Testis (tissue), 3 donors: ENCODE measurements around the gene NTF3. TPM values are rescaled to one million over a fixed set of nuclear protein-coding genes. Genes with fewer than 3 reads are reported as not detected.

Experiments
- DNase-seq: peaks from one replicate; pipeline ENCODE4 v3.0.0-alpha.2; 2019
- H3K27ac ChIP-seq, 2 donors: fragments of 200-600 bp; sonication (generic); one replicate each; pipeline ENCODE4 v1.5.1; 2019
- H3K27me3 ChIP-seq: fragments of 200-600 bp; sonication (generic); one replicate; pipeline ENCODE4 v1.5.1; 2019
- H3K36me3 ChIP-seq: fragments of 200-600 bp; sonication (generic); one replicate; pipeline ENCODE4 v1.5.1; 2017; ENCODE audit warnings: low read depth; ENCODE audit errors: missing control alignments
- H3K4me1 ChIP-seq: fragments of 200-600 bp; sonication (generic); one replicate; pipeline ENCODE4 v1.5.1; 2019
- H3K4me3 ChIP-seq, 2 donors: fragments of 200-600 bp; sonication (generic); one replicate each; pipeline ENCODE4 v1.5.1; 2017 to 2019
- H3K9me3 ChIP-seq: fragments of 200-600 bp; sonication (generic); one replicate; pipeline ENCODE4 v1.5.1; 2017
- CTCF ChIP-seq, 3 experiments: fragments of 450-650 bp in 2 of 3; fragments of 200-600 bp in 1 of 3; sonication (generic) in 1 of 3; IDR thresholded peaks; one replicate each; pipeline ENCODE4 v1.5.1; 2016 to 2019; ENCODE audit warnings: antibody characterized with exemption in 3 of 3, mild to moderate bottlenecking in 2 of 3, moderate library complexity in 1 of 3
- POLR2A ChIP-seq: fragments of 450-650 bp; IDR thresholded peaks from one replicate; pipeline ENCODE4 v1.6.1; 2017; ENCODE audit warnings: antibody characterized with exemption, mild to moderate bottlenecking, moderate library complexity
- WGBS, 2 donors: methylation state at CpG; one replicate each; pipeline ENCODE4 v1.1.5; 2018; 5-methylcytosine and 5-hydroxymethylcytosine counted together
- intact Hi-C: fragments of 100-400 bp; cut with DNase I; formaldehyde crosslinking; loops from one replicate; pipeline ENCODE4 v1.15.1; 2023; ENCODE audit warnings: low total_unique reads
- polyA plus RNA-seq: library from polyadenylated mRNA; stranded (reverse); fragments of 350-450 nt; fragmentation: Illumina TruSeq; extraction: RNeasy Lipid Tissue Mini Kit (QIAGEN cat#74804); gene quantifications from one replicate; pipeline ENCODE4 v1.2.3, GENCODE V29; 2014; ENCODE audit warnings: low read depth, low replicate concordance; ENCODE audit not compliant: insufficient read depth
- total RNA-seq, 2 donors: library from RNA; depleted of rRNA; stranded (reverse); fragments of >200 nt; gene quantifications; one replicate each; pipeline ENCODE4 v1.2.3, GENCODE V29; 2016

The NTF3 gene
- total and polyA plus RNA-seq, 3 donors from 2014 or later = 1.1 to 2.2 (median 1.4) TPM

DNA sequence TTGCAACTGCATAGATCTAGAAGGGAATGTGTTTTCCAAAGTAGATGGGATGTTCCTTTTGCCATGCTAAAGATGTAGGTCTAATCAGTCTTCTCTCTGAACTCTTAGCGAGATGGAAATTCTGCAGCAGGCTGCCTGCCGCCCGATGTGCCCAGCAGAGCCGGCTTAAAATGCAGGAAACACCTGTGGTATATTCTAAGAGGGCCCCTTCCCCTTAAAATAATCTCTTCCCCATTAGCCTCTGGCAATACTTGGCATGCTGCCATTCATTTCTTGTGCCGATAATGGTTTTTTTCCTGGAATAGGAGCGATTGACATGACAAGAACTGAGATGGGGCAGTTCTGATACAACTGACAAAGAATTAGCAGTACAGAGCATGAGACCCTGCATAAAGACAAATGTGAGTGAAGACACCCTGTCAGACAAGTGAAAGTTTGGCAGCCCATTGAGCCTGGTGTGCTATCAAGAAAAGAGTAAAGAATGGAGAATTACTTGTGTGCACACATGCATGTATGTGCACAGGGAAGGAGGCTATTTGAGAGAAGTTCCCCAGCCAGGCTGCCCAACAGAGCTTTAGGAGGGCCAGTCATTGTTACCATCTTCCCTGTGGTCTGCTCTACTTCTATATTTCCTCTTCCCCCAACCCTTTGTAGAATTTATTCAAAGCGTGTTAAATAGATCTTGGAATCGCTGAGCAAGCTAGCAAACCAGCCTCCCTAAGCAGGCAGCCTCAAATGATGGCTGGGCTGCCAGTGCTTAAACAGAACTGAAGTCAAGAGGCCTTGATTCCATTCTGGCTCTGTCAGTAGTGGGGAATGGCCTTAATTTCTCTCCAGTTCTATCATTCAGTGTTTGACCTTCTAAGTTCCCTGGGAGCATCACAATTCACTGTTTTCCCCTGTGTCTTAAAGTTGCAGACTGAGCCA is 29.6 kb upstream of the NTF3 start:
- Histone ChIP-seq H3K4me1 (no peaks in the 10 kb centered on the region), H3K27me3 (no peaks in the 10 kb centered on the region), H3K27ac (no peak overlapping the region), H3K4me3 (no peak overlapping the region), H3K9me3 (no peaks in the 10 kb centered on the region), H3K36me3 (no peaks in the 10 kb centered on the region)
- 65 to 68% methylated on average over 8 of the region's 8 CpGs for WGBS, 2 donors
- DNase-seq = no peak
- intact Hi-C loops = no loop called here
- TF ChIP-seq CTCF (IDR thresholded peaks at IDR 0.05) (no peak), POLR2A (no peak)

GRCh38 chr12:5403411-5403810 is 28.5 kb upstream of the NTF3 start:
- no peak for DNase-seq
- Histone ChIP-seq H3K27ac (no peak overlapping the region), H3K36me3 (no peaks in the 10 kb centered on the region), H3K4me1 (no peaks in the 10 kb centered on the region), H3K27me3 (no peaks in the 10 kb centered on the region), H3K9me3 (no peaks in the 10 kb centered on the region), H3K4me3 (no peak overlapping the region)
- WGBS, 2 donors = 62 to 66% methylated on average over 3 of the region's 3 CpGs
- intact Hi-C loops = no loop called here
- TF ChIP-seq CTCF (IDR thresholded peaks at IDR 0.05) (no peak), POLR2A (no peak)

DNA sequence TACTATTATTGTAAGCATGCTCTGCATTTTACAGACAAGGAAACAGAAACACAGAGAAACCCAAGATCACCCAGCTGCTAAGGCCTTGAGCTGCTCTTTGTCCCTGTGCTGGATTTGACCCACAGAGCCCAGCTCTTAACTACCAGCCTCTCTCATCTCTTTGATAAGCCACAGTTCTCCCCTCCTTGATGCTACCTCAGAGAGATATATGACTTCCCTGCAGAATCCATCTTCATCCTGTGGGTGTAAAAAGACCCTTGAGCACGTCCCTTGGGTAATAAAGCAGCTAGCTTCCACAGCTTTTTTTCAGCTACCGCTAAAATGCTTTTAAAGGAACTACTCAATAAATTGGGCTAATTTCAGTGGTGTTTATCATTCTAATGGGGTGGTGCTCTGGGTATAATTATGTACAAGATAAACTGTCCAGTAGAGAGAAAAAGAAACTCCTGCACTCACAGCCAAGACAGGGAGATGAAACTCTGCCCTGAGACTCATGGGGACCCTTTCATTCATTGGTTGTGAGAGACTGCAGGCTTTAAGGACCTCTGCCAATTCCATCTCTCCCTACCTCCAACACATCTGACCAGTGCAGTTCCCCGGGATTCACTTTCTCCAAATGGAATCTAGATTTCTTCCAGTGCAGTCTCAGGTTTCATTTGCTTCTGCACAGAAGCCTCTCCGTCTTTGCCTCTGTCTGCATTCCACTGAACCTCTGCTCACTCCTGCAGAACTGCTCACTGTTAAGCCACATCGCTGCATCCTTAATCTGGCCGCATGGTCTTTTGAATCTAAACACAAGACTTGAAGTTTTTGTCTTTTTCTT is 24.7 kb upstream of the NTF3 start:
- no peaks in the 10 kb centered on the region for H3K4me1 ChIP-seq
- H3K9me3 ChIP-seq = no peaks in the 10 kb centered on the region
- intact Hi-C loops = no loop called here
- WGBS, 2 donors = 42 to 47% methylated on average over 6 of the region's 6 CpGs
- H3K36me3 ChIP-seq = no peaks in the 10 kb centered on the region
- no peak overlapping the region for H3K27ac ChIP-seq
- TF ChIP-seq CTCF (IDR thresholded peaks at IDR 0.05) = no peak
- no peak for TF ChIP-seq POLR2A
- no peaks in the 10 kb centered on the region for H3K27me3 ChIP-seq
- no peak for DNase-seq
- no peak overlapping the region for H3K4me3 ChIP-seq

- Histone ChIP-seq H3K27ac (no peak overlapping the region), H3K36me3 (no peaks in the 10 kb centered on the region), H3K4me3 (no peak overlapping the region), H3K9me3 (no peaks in the 10 kb centered on the region), H3K27me3 (no peaks in the 10 kb centered on the region), H3K4me1 (no peaks in the 10 kb centered on the region)
- intact Hi-C loops = no loop called here
- 41 to 48% methylated on average over 1 of the region's 1 CpG for WGBS, 2 donors
- TF ChIP-seq POLR2A (no peak), CTCF (IDR thresholded peaks at IDR 0.05) (no peak)
- DNase-seq = no peak
Observed at GRCh38 chr12:5409619-5410018, 22.3 kb upstream of the NTF3 start.
